Osteocyte (in vitro differentiated cells): ENCODE measurements around the gene PIP5K1B. TPM values are rescaled to one million over a fixed set of nuclear protein-coding genes. Genes with fewer than 3 reads are reported as not detected.

Source experiments
- DNase-seq: peaks from one replicate; pipeline ENCODE4 v3.0.0; 2021; ENCODE audit warnings: mixed read lengths; ENCODE audit not compliant: unreplicated experiment; ENCODE audit errors: extremely low spot score
- H3K27ac Mint-ChIP-seq: one replicate; pipeline ENCODE4 v1.8.0; 2021; ENCODE audit warnings: mild to moderate bottlenecking, mixed read lengths; ENCODE audit not compliant: unreplicated experiment
- H3K27me3 Mint-ChIP-seq: one replicate; pipeline ENCODE4 v1.8.0; 2021; ENCODE audit warnings: mixed read lengths; ENCODE audit not compliant: unreplicated experiment
- H3K36me3 Mint-ChIP-seq: one replicate; pipeline ENCODE4 v1.8.0; 2021; ENCODE audit warnings: mixed read lengths; ENCODE audit not compliant: unreplicated experiment
- H3K4me1 Mint-ChIP-seq: one replicate; pipeline ENCODE4 v1.8.0; 2021; ENCODE audit warnings: mixed read lengths; ENCODE audit not compliant: unreplicated experiment
- H3K4me3 Mint-ChIP-seq: one replicate; pipeline ENCODE4 v1.8.0; 2021; ENCODE audit warnings: mild to moderate bottlenecking, moderate library complexity, mixed read lengths; ENCODE audit not compliant: unreplicated experiment
- H3K9me3 Mint-ChIP-seq: one replicate; pipeline ENCODE4 v1.8.0; 2021; ENCODE audit warnings: mixed read lengths; ENCODE audit not compliant: unreplicated experiment
- CTCF ChIP-seq: fragments of 200-600 bp; sonication (generic); IDR thresholded peaks from 2 replicates; pipeline ENCODE4 v1.5.0; 2021; ENCODE audit warnings: antibody characterized with exemption, mild to moderate bottlenecking, moderate library complexity
- total RNA-seq: library from RNA; stranded (reverse); gene quantifications from 2 replicates; pipeline ENCODE4 v1.2.1, GENCODE V29; 2021

The PIP5K1B gene
- total RNA-seq, 1 donor from 2014 or later: not detected

GRCh38 chr9:68896486-68896885, 191.4 kb downstream of the PIP5K1B start:
- H3K4me3 Mint-ChIP-seq: no peak overlapping the region
- no peak for DNase-seq
- H3K27me3 Mint-ChIP-seq: peaks cover 13% of the 10 kb centered on the region
- H3K36me3 Mint-ChIP-seq: no peaks in the 10 kb centered on the region
- H3K9me3 Mint-ChIP-seq: no peaks in the 10 kb centered on the region
- no peak for TF ChIP-seq CTCF
- H3K4me1 Mint-ChIP-seq: no peaks in the 10 kb centered on the region
- no peak overlapping the region for H3K27ac Mint-ChIP-seq

DNA sequence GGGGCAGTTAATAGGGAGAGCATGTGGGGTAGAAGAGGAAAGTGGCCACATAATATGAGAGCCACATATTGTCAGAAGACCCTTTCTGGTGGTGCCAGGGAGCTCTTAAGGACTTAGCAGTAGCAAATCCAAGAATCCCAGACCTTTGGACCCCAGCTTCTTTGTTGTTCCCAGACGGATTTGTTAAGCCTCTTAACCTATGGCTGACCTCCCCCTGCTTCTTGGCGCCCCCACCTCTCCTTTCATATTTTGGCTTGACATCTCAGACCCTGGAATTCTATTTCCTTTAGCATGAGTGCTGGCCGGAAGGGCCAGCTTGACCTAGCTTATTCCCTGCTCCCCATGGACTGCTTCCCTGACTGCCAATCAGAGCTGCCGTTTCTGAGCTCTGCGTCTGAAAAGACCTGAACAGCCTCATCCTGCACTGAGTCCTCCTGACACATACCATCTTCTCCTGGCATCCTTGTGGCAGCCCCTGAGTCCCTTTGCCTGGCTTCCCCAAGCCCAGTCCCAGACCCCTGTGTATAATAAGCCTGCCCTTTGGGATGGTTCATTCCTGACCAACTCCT, 192.6 kb downstream of the PIP5K1B start:
- Mint-ChIP-seq H3K4me1 (no peaks in the 10 kb centered on the region), H3K9me3 (no peaks in the 10 kb centered on the region), H3K27ac (no peak overlapping the region), H3K4me3 (no peak overlapping the region), H3K27me3 (peaks cover 14% of the 10 kb centered on the region), H3K36me3 (no peaks in the 10 kb centered on the region)
- TF ChIP-seq CTCF: no peak
- DNase-seq: no peak

DNA sequence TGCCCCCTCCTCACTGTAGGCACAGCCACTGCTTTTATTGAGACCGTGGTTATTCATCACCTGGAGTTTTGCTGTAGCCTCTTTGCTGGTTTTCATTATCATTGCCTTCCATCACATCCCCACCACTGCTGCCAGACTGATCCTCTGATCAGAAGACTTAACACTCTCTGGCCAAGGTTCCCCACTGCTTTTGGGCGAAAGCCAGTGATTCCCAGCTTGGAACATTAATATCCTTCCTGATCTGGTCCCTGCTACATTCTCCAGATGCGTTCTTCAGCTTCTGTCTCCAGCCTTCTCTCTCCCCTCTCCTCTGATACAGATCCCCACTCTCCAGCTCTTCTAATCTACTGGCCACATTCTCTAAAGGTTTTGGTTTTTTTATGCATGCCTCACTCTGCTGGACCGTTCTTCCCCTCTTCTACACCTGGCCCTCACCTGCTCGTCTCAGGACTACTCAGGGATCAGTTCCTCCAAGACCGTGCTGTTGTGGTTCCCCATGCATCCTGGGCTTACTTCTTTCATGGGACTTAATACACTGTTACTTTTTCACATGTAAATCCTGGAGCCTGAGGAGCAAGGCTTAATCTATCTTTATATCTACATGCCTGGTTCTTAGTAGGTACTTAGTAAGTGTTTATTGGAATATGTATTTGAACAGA, 193.9 kb downstream of the PIP5K1B start:
- H3K9me3 Mint-ChIP-seq: no peaks in the 10 kb centered on the region
- DNase-seq: no peak
- no peak overlapping the region for H3K4me3 Mint-ChIP-seq
- no peaks in the 10 kb centered on the region for H3K36me3 Mint-ChIP-seq
- H3K27ac Mint-ChIP-seq: no peak overlapping the region
- H3K4me1 Mint-ChIP-seq: no peaks in the 10 kb centered on the region
- peaks cover 22% of the 10 kb centered on the region for H3K27me3 Mint-ChIP-seq
- TF ChIP-seq CTCF: no peak

DNA sequence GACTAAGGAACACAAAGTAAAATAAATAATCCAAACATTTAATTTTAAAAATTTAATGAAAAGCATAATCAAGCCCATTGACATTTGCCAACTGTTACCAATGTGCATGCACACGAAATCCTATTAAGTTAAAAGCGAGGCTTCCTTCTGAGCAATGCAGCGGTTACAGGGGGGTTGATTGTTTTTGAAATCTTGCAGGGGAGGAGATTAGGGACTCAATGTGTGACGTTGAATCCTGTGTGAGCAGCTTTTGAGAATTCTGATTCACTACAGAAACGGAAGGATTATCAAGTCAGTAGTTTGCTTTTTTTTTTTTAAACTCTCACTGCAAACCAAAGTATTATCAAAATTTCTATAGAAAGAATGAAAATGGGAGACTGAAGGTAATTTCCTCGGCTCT, 199.4 kb downstream of the PIP5K1B start:
- no peak for DNase-seq
- Mint-ChIP-seq H3K27ac (no peak overlapping the region), H3K36me3 (no peaks in the 10 kb centered on the region), H3K4me3 (no peak overlapping the region), H3K27me3 (peaks cover 12% of the 10 kb centered on the region), H3K4me1 (no peaks in the 10 kb centered on the region), H3K9me3 (no peaks in the 10 kb centered on the region)
- TF ChIP-seq CTCF: no peak

GRCh38 chr9:68905129-68905528, 200.1 kb downstream of the PIP5K1B start:
- no peak for TF ChIP-seq CTCF

More at GRCh38 chr9:68905129-68905528, 200.1 kb downstream of the PIP5K1B start:
- Mint-ChIP-seq H3K4me3 (no peak overlapping the region), H3K9me3 (no peaks in the 10 kb centered on the region), H3K4me1 (no peaks in the 10 kb centered on the region), H3K27ac (no peak overlapping the region), H3K36me3 (no peaks in the 10 kb centered on the region), H3K27me3 (peaks cover 12% of the 10 kb centered on the region)
- DNase-seq: no peak
